ENCODE data around the gene ALDH1A1.
"Not testable (repeated sequence)": the region's sequence is repeated elsewhere in the genome, so short reads cannot be mapped to it uniquely, and the experiment has no call there.

The ALDH1A1 gene

GRCh38 chr9:72896439-72896838, 56.4 kb downstream of the ALDH1A1 start:
- DNase-seq (ENCODE audit: low spot score): no peak

- no peak for DNase-seq (ENCODE audit: low spot score)
Observed at GRCh38 chr9:72895122-72895521, 57.7 kb downstream of the ALDH1A1 start.

- peak; percentile 72 for DNase-seq (ENCODE audit: low spot score)
Observed at GRCh38 chr9:72894342-72894741, 58.5 kb downstream of the ALDH1A1 start.

- no peak for DNase-seq (ENCODE audit: low spot score)
Observed at GRCh38 chr9:72893437-72893836, 59.4 kb downstream of the ALDH1A1 start.

GRCh38 chr9:72891043-72891442, 61.8 kb downstream of the ALDH1A1 start:
- no peak for DNase-seq (ENCODE audit: low spot score)

- DNase-seq (ENCODE audit: low spot score): no peak
Observed at GRCh38 chr9:72888943-72889342, 63.9 kb downstream of the ALDH1A1 start.

- no peak for DNase-seq (ENCODE audit: low spot score)
Observed at GRCh38 chr9:72888067-72888466, 64.8 kb downstream of the ALDH1A1 start.

GRCh38 chr9:72886386-72886785, 66.5 kb downstream of the ALDH1A1 start:
- DNase-seq (ENCODE audit: low spot score): no peak

GRCh38 chr9:72884508-72884907, 68.3 kb downstream of the ALDH1A1 start:
- DNase-seq (ENCODE audit: low spot score): no peak

GRCh38 chr9:72883875-72884274, 69.0 kb downstream of the ALDH1A1 start:
- no peak for DNase-seq (ENCODE audit: low spot score)

GRCh38 chr9:72882117-72882775, 70.6 kb downstream of the ALDH1A1 start:
- DNase-seq (ENCODE audit: low spot score): no peak

- DNase-seq (ENCODE audit: low spot score): no peak
Observed at GRCh38 chr9:72880821-72881220, 72.0 kb downstream of the ALDH1A1 start.

- no peak for DNase-seq (ENCODE audit: low spot score)
Observed at GRCh38 chr9:72875221-72875620, 77.6 kb downstream of the ALDH1A1 start.

GRCh38 chr9:72874344-72874743, 78.5 kb downstream of the ALDH1A1 start:
- no peak for DNase-seq (ENCODE audit: low spot score)

GRCh38 chr9:72873456-72873855, 79.4 kb downstream of the ALDH1A1 start:
- no peak for DNase-seq (ENCODE audit: low spot score)

GRCh38 chr9:72872718-72873117, 80.1 kb downstream of the ALDH1A1 start:
- no peak for DNase-seq (ENCODE audit: low spot score)

GRCh38 chr9:72871685-72872084, 81.2 kb downstream of the ALDH1A1 start:
- peak; percentile 26 for DNase-seq (ENCODE audit: low spot score)

GRCh38 chr9:72864327-72864726, 88.5 kb downstream of the ALDH1A1 start:
- DNase-seq (ENCODE audit: low spot score): no peak

- no peak for DNase-seq (ENCODE audit: low spot score)
Observed at GRCh38 chr9:72863456-72864094, 89.3 kb downstream of the ALDH1A1 start.

GRCh38 chr9:72862788-72863187, 90.1 kb downstream of the ALDH1A1 start:
- DNase-seq (ENCODE audit: low spot score): not testable (repeated sequence)

GRCh38 chr9:72858089-72858912, 94.6 kb downstream of the ALDH1A1 start:
- no peak for DNase-seq (ENCODE audit: low spot score)

- no peak for DNase-seq (ENCODE audit: low spot score)
Observed at GRCh38 chr9:72857624-72857996, 95.2 kb downstream of the ALDH1A1 start.

GRCh38 chr9:72856972-72857623, 95.8 kb downstream of the ALDH1A1 start:
- DNase-seq (ENCODE audit: low spot score): peak; percentile 66
